ENCODE data around the gene BCL11B.

BCL11B gene

DNA sequence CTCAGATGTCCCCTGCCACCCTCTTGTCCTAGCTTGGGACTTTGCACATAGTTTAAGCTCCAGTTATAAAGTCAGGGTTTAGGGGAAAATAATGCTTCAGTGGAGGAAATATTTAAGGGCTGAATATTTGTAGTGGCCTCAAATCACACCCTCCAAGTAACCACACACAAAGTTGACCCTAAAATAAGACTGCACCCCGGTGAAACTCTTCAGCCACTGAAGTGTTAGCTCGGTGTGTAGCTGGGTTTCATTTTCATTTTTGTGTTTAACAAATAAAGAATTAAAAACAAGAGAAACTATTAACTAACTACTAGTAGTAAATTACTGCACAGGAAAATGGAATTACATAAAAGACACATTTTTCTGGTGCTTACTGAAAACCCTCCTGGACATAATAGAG lies 14.8 kb upstream of the BCL11B start:
- DNase-seq (ENCODE audit: low spot score) = no peak

DNA sequence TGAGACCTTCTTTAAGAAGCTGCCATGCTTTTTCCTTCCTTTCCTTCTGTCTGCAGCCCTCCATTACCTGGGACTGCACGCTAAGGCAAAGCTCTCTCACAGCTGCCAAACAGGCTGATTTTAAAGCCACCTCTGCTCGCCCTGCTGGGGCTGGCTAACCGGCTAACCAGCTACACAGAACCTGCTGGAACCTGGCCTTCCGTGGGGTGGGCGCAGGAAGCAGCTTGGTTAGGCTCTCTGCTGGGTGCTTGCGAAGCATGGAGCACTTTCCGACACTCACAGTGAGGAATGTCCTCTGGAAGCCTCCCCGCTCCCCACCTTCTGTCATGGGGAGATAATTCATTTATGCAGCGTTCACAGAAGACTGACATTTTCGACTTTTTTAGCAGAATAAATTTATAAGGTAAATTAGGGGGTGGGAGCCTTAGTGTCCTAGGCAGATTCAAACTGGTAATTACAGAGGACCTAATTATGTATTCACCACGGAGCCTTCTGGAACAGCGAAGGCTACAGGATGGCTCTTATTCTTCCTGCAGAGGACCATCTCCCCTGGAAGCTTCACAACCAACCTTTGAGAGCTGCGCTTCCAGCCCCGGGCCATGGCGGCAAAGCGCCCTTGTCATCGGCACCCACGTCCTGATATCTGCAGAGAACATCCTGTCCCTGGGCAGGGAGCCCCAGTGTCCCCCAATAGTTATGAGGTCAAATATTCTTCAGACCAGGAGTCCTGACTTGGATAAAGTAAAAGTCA lies 12.4 kb upstream of the BCL11B start:
- DNase-seq (ENCODE audit: low spot score) = no peak

DNA sequence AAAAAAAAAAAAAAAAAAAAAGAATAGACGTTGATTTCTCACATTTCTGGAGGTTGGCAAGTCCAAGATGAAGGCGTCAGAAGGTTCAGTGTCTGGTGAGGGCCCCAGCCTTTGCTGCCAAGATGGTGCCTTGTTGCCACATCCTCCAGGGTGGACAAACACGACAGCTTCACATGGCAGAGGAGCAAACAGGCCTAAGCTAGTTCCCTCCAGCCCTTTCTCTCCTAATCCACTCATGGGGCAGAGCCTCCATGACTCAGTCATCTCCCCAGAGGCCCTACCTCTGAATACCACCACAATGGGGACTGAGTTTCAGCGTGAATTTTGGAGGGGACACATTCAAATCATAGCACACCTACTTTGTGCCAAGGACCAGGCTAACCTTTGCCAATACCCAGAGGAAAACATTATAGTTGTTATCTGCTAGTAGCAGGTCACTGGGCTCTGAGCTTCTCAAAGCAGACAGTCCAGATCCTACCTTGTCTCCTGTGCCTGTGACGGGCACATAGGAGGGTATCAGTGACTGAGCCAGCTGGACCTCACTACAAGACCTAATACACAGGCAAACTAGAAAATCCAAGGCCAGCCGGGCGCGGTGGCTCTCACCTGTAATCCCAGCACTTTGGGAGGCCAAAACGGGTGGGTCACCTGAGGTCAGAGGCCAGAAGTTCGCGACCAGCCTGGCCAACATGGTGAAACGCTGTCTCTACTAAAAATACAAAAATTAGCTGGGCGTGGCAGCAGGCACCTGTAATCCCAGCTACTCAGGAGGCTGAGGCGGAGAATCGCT lies 10.5 kb upstream of the BCL11B start:
- DNase-seq (ENCODE audit: low spot score) = no peak

DNA sequence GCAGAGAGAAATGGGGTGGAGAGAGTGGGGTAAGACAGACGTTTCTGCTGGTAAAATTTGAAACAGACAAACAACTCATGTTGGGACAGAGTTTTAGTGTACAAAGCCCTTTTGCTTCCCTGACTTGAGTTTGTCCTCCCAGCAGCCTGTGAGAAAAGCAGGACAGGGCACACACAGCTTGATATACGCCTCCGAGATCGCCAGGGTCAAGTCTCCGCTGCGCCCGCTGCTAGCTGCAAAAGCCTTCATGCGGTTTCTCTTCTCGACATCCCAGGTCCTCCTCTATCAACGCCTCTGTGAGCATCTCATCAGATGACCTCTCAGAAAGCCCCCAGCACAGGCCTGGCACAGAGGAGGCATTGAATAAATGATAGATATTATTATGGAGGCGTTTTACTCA lies 9.4 kb upstream of the BCL11B start:
- DNase-seq (ENCODE audit: low spot score) = no peak

DNA sequence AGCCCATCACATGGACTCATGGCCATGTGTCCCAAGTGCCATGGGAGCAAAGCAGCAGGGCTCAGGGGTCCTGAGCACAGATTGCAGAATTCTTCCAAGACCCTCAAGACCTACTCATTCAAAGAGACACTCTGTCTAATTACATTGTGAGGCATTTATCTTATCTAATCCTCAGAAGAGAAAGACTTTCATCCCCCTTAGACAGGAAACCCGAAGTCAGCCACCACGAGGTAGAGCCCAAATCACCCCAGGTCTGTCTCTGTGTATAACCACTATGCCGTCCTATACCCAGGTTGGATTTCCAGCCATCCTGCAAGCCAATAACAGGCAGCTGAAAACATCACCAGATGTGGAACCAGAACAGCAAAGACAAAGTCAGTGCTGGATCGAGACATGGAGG lies 8.9 kb upstream of the BCL11B start:
- DNase-seq (ENCODE audit: low spot score) = no peak

DNA sequence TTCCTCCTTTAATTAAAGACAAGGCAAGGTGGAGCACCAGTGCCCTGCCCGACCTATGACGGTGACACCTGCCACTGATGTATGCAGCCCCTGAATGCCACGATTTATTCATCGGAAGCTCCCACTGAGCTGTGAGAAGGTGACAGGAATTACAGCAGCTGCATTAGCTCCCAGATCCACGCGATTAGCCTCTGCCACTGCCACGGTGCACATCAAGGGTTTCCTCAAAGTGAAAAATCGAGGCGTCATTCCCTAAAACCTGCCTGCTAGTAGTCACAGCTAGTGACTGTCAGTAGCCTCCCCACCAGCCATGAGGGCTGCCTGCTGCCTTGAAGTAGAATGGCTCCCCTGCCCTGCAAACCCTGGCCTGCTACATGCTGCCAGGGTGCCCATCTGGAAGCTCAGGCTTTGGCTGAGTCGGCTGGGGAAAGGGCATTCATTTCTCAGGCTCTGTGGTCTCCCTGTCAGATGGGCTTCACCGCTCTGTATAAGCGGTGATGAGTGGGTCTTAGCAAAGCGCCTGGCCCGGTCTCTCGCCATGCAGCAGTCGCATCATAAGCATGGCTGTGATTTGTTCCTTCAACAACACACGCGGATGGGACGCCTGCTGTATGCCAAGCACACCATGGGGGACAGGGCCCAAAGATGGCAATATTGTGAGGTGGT lies 8.2 kb upstream of the BCL11B start:
- DNase-seq (ENCODE audit: low spot score) = no peak

DNA sequence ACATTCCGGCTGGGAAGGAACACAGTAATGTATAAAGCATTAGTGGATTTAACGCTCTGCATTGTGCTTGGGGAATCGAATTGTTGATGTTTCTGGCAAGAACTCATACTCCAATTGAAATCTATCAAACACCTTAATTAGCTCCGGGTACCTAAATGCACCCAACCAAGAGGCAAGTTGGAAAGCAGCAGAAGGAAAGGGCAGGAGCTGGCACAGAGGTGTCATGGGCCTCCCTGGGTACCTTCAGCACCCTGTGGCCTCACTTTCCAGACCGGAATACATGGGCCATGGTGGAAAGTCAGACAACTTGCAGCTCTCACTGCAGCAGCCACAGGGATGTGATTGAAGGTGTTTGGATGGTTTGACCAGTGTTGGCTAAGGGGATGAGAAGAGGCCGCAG lies 6.8 kb upstream of the BCL11B start:
- DNase-seq (ENCODE audit: low spot score) = no peak

DNA sequence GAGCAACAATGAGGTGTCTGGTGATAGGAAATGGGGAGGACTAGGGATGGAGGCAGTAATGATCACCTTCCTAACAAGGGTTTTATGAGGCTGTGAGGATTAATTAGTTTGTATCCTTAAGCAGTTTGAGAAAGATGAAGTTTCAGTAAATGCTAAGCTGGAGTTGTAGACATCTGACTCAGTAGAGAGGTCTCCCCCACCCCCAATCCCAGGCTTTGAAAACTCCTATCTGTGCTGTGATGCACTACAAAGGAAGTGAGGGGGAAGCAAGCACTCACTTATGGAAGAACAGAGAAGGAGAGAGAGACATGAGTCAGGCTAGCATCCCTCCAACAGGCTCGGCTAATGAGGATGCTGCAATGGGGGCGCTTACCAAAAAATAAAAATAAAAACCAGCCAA lies 5.5 kb upstream of the BCL11B start:
- no peak for DNase-seq (ENCODE audit: low spot score)

DNA sequence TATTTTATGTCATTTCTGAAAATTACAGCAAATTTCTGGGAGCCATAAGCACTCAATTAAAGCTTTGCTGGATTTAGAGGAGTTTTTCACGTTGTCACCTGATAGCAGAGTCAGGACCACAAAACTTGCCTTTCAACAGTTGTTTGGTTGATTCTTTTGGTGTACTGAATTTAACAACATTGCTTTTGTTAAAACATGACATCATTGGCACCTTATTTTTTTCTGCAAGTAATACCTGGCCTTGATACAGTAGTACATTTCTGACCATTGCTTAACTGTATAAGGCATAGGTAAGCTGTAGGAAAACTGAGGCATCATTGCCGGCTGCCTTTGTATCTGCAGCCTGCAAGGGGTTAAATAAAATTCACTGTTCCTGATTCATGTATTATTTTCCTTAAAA lies 4.5 kb upstream of the BCL11B start:
- DNase-seq (ENCODE audit: low spot score) = no peak

DNA sequence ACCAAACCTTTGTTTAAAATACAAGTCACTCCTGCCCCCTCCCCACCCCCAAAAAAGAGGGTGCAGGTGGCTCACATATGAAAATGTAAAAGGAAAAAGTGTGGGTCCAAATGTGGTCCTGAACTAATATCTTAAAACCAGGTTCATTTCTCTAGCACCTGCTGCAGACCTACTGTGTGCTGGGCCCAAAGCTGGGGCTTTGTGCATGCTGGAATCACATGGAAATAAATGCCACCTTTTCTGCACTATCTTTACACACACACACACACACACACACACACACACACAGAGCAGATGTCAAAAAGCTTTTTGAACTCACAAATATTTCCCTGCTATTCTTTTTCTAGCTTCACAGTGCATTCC lies 3.2 kb upstream of the BCL11B start:
- DNase-seq (ENCODE audit: low spot score) = no peak

DNA sequence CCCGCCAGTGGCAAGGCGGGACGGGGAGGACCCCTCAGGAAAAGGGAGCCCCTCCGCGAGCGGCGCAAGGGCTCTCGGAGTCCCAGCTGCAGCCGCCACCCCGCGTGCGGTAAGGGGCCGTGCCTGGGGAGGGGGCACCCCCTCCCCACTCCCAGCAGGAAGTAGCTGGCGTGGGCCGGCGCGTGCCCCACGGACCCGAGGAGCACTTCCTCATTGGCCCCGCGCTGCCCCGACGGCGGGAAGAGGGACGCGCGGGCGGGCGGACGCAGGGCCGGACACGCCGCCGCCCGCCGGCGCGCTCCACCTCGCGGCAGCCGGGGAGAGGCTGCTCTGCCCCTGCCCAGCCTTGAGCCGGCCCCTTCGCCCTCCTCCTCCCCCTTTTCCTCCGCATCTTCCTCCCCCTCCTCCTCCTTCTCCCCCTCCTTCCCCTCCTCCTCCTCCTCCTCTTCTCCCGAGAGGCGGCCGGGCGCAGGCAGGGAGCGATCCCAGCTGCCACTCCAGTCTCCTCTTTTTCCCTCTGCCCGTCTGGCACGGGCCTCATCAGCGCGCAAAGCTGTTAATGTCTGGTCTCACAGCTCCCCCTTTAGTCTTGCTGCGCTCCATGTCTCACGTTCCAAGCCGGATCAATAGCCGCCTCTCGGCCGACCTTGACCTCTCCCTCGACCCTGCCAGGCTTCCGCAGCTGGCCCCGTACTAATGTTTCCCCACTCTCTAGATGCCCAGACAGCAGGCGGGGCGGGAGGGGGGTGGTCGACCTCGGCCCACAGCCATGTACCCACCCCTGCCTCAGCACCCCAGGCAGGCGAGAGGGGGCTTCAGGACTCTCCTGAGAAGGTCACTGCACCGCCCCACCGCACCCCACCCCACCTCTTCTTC lies 2.6 kb upstream of the BCL11B start:
- DNase-seq (ENCODE audit: low spot score) = peak; percentile 50

DNA sequence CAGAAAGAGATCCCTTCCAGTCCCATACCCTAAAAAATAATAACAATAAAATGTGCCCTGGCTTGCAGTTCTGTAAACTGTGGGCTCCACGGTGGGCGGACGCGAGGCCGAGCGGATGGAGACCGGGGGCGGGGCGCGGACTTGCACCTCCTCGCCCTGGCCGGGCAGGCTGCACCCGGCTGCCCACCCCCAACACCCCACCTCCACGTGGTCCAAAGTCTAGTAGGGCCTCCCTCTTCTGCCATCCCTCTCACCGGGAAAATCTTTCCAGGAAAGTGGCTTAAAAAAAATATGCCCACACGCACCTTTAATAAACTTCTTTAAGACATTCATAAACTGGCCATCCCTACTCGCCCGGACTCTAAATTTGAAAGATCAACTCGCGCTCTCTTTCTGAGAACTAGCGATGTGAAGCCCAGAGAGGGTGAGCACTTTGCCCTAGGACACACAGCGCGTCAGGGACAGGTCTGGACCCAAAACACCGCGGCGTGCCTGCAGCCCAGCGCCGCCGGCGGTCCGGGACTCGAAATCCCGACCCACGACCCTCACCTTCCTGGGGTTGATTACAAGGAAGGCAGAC lies 1.9 kb upstream of the BCL11B start:
- no peak for DNase-seq (ENCODE audit: low spot score)

DNA sequence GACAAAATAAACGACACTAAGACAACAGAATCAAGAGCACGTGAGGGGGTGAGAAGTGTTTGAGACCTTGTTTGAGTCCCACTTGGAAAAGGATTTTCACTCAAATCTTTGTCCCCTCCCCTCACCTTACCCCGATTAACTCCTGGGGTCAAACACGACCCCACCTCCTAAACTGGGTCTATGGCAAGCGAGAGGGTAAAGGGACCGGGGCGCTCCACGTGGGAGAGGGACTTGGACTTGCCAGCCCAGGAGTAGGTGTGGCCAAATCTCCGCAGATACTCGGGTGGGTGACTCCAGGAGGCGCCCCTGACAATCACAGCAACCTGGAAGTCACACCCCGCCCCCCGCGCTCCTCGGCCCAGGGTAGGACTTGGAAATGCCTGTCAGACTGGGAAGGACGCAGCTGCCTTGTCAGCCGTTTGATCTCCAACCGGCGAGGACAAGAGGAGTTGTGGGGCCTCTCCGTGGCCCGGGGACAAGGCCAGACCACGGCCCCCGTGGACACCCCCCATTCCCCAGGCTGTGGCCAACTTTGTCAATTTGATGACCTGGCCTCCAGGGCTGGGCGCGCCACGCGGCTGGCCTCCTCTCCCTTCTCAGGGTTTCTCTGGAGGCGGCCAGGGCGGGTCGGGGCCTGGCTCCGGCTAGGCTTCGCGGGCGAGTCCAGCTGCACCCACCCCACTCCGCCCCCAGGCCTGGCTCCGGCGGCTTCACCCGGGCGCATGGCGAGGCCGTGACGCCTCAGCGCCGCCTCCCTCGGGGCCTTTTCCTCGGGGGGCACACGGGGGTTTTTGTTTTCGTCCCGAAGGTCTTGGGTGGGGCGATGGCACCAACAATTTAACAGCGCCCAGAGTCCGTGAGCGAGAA lies 1.1 kb upstream of the BCL11B start:
- no peak for DNase-seq (ENCODE audit: low spot score)

DNA sequence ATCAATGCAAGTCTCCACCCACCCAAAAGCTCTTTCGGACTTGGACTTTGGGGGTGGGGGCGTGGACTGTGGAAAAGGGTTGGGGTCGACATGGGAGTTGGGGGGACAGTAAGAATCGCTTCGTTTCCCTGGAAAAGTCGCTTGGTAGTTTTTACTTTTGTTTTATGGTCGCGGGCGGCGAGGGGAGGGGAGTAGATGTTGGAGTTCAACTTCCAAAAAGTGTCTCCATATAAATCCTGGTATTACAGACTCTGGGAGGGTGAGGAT lies 568 bp upstream of the BCL11B start:
- no peak for DNase-seq (ENCODE audit: low spot score)

DNA sequence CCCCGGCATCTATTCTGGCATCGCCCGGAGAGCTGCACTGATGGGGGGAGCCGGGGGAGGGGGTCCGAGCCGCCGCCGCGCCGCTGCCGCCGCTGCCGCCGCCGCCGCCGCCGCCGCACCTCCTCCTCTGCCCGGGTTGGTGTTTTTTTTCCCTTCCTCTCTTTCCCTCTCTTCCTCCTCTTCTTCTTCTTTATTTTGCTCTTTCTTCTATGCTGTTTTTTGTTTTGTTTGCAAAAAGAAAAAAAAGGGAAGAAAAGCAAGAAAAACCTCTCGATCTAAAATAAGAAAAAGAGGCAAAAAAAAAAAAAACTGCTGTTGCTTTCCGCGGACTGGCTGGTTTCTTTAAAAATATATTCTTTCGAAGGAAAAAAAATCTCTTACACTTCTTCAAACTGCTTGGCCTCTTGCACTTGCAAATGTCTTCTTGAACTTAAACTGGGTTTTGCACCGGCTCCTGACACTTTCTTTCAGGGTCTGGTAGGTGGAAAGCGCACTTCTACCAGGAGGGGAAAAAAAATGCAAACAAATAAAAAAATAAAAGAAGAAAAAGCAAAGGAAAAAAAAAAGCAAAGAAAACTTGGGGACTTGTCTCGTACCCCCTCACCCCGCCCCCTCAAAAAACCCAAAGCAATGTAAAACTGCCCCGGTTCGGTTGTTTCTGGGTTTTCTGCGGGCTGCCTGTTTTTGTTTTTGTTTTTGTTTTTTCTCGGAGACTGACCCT lies 616 bp downstream of the BCL11B start:
- DNase-seq (ENCODE audit: low spot score) = no peak

DNA sequence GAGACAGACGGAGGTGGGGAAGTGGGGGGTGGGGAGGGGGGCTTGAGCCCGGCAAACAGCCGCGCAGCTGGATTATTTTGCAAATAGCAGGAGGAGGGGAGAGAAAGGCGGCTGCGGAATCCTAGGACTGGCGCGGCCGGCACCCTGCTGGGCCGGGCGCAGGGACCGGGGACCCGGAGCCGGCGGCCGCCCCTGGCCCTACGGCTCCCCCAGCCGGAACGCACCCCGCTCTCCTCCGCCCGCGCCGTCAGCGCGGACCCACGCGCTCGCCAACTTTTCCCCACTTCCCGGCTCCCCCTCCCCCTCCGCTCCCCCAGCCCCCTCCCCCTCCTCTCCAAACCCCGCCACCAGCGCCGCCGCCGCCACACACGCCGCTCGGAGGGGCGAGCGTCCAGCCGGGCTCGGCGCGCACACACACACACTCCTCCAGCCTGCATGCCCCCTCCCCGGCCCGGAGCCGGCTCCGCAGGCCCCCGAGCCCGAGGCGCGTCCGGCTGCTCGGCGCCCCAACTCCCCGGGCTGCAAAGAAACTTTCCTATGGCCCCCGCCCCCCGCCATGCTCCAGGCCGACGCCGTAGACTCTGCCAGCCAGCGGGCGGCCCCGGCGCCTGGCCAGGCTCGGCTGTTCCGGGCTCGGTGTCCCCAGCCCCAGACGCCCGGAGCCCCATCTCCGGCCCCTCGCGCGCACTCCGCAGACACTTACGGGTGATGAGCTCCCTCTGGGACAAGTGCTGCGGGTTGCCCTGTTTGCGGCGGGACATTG lies 1.4 kb downstream of the BCL11B start:
- no peak for DNase-seq (ENCODE audit: low spot score)

DNA sequence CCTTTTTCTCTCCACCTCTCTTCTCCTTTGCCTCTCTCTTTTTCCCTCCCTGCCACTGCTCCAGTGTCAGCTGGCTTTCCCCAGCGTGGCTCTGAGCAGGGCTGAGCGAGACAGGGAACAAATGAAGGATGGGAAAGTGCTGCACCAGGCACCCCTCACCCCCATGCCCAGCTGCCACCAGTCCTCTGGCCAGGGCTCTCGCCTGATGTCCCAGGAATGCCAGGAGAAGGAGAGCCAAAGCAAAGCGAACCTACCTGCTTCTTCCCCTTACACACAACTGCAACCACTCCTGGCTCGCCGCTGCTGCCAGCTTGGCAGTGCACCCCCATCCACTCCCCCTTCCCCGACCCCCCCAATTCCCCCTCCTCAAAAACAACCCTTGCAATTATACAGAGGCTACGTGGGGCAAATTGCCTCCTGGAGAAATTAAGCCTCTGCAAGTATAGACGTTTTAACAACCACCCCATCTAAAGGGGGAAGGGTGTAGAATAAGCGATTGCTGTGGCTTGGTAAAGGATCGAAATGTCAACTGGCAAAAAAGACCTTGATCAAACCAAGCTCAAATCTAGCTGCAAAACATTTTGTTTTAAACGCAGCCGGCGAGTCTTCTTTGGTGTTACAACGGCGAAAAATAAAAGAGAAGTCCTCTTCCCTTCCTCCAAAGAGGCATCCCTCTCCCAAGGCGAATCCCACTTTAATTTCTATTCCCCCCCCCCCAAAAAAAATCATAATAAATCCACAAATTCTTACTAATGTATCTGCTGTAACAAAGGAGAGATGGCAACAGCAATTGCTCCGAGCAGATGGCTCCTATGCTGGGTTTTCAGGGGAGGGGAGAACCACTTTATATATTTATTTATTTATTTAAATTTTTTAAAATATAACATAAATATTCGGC lies 2.9 kb downstream of the BCL11B start:
- no peak for DNase-seq (ENCODE audit: low spot score)
